Eye (tissue), 1 donor: Measurements from ENCODE around the gene RFTN1.
A peak's percentile ranks its signal among the peaks of the same experiment; 100 is the strongest.
"Not testable (repeated sequence)": the region's sequence is repeated elsewhere in the genome, so short reads cannot be mapped to it uniquely, and the experiment has no call there.

Experiments used
- DNase-seq: peaks from one replicate; pipeline ENCODE4 v3.0.0-alpha.2; 2015

Gene RFTN1

GRCh38 chr3:16319307-16319706 is 194.2 kb downstream of the RFTN1 start:
- no peak for DNase-seq

GRCh38 chr3:16318176-16318575 is 195.3 kb downstream of the RFTN1 start:
- DNase-seq = no peak

GRCh38 chr3:16317561-16317945 is 195.9 kb downstream of the RFTN1 start:
- no peak for DNase-seq

- no peak for DNase-seq
Observed at GRCh38 chr3:16316847-16317560, 196.5 kb downstream of the RFTN1 start.

GRCh38 chr3:16316396-16316795 is 197.1 kb downstream of the RFTN1 start:
- DNase-seq = no peak

GRCh38 chr3:16315623-16316022 is 197.9 kb downstream of the RFTN1 start:
- DNase-seq = no peak

- no peak for DNase-seq
Observed at GRCh38 chr3:16313886-16314645, 199.4 kb downstream of the RFTN1 start.

- no peak for DNase-seq
Observed at GRCh38 chr3:16311960-16312451, 201.5 kb downstream of the RFTN1 start.

- DNase-seq = not testable (repeated sequence)
Observed at GRCh38 chr3:16310486-16310885, 203.0 kb downstream of the RFTN1 start.

- DNase-seq = no peak
Observed at GRCh38 chr3:16309558-16309957, 203.9 kb downstream of the RFTN1 start.

GRCh38 chr3:16308727-16309126 is 204.8 kb downstream of the RFTN1 start:
- DNase-seq = no peak

GRCh38 chr3:16307832-16308531 is 205.5 kb downstream of the RFTN1 start:
- no peak for DNase-seq

GRCh38 chr3:16305111-16305541 is 208.4 kb downstream of the RFTN1 start:
- no peak for DNase-seq

GRCh38 chr3:16304061-16305010 is 209.2 kb downstream of the RFTN1 start:
- no peak for DNase-seq

- no peak for DNase-seq
Observed at GRCh38 chr3:16303037-16303575, 210.4 kb downstream of the RFTN1 start.

- peak; percentile 32 for DNase-seq
Observed at GRCh38 chr3:16302082-16302631, 211.3 kb downstream of the RFTN1 start.

- DNase-seq = no peak
Observed at GRCh38 chr3:16301507-16301906, 212.0 kb downstream of the RFTN1 start.

- DNase-seq = no peak
Observed at GRCh38 chr3:16300881-16301359, 212.6 kb downstream of the RFTN1 start.

- no peak for DNase-seq
Observed at GRCh38 chr3:16300307-16300706, 213.2 kb downstream of the RFTN1 start.

- DNase-seq = no peak
Observed at GRCh38 chr3:16299746-16300145, 213.8 kb downstream of the RFTN1 start.

- DNase-seq = peak; percentile 42
Observed at GRCh38 chr3:16298891-16299290, 214.6 kb downstream of the RFTN1 start.
